ENCODE results near the gene TMC6.

The TMC6 gene

GRCh38 chr17:78134899-78135385, 6.4 kb upstream of the TMC6 start:
- no peak for DNase-seq

GRCh38 chr17:78133971-78134898, 5.7 kb upstream of the TMC6 start:
- peak; percentile 1 for DNase-seq

GRCh38 chr17:78133179-78133951, 4.8 kb upstream of the TMC6 start:
- DNase-seq = no peak

- DNase-seq = no peak
Observed at GRCh38 chr17:78132767-78133178, 4.2 kb upstream of the TMC6 start.

- no peak for DNase-seq
Observed at GRCh38 chr17:78132084-78132676, 3.6 kb upstream of the TMC6 start.

- DNase-seq = no peak
Observed at GRCh38 chr17:78131172-78132083, 2.9 kb upstream of the TMC6 start.

GRCh38 chr17:78130437-78131101, 2.0 kb upstream of the TMC6 start, which contains the start of gene TMC8:
Gene TMC8 (plus strand): TSS chr17:78130771. CDS start chr17:78131589, 818 bp downstream.
- no peak for DNase-seq

GRCh38 chr17:78130090-78130436, 1.5 kb upstream of the TMC6 start:
- no peak for DNase-seq

GRCh38 chr17:78129351-78130089, 965 bp upstream of the TMC6 start:
- no peak for DNase-seq

- DNase-seq = no peak
Observed at GRCh38 chr17:78127888-78128550, 536 bp downstream of the TMC6 start.

GRCh38 chr17:78127239-78127887, 1.2 kb downstream of the TMC6 start:
- DNase-seq = no peak

GRCh38 chr17:78126895-78127238, 1.7 kb downstream of the TMC6 start:
- no peak for DNase-seq

- DNase-seq = no peak
Observed at GRCh38 chr17:78125976-78126894, 2.3 kb downstream of the TMC6 start.

- DNase-seq = no peak
Observed at GRCh38 chr17:78125138-78125913, 3.2 kb downstream of the TMC6 start.

- no peak for DNase-seq
Observed at GRCh38 chr17:78124836-78125137, 3.8 kb downstream of the TMC6 start.

GRCh38 chr17:78124081-78124835, 4.3 kb downstream of the TMC6 start:
- no peak for DNase-seq

GRCh38 chr17:78123258-78123929, 5.2 kb downstream of the TMC6 start:
- DNase-seq = no peak

Data from NCI-H1105 treated with DMSO at 0.1 percent for 48 hours (cell line).